RPMI7951 (cell line): Measurements from ENCODE around the gene PIAS2. TPM values are rescaled to one million over a fixed set of nuclear protein-coding genes. Genes with fewer than 3 reads are reported as not detected.
"Not testable (repeated sequence)": the region's sequence is repeated elsewhere in the genome, so short reads cannot be mapped to it uniquely, and the experiment has no call there.

Source experiments
- DNase-seq: peaks from one replicate; pipeline ENCODE4 v3.0.0-alpha.2; 2012; ENCODE audit warnings: low read depth
- total RNA-seq: library from RNA; depleted of rRNA; stranded (reverse); fragments of >200 nt; shearing (Covaris generic); gene quantifications from 2 replicates; pipeline ENCODE4 v1.2.3, GENCODE V29; 2014

Gene PIAS2
- total RNA-seq, 1 experiment from 2014 or later, result 23.8 TPM

GRCh38 chr18:46909497-46909896 lies 7.8 kb downstream of the PIAS2 start:
- no peak for DNase-seq

DNA sequence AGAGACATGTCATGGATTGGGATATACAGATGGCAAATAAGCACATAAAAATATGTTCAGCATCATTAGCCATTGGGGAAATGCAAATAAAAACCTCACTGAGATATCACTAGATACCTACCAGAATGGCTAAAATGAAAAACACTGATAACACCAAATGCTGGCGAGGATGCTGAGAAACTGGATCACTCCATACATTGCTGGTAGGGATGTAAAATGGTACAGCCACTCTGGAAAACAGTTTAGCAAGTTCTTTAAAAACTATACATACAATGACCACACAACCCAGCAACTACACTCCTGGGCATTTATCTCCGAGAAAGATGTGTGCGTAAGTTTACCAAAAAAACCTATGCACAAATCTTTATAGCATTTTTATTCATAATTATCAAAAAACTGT lies 13.9 kb downstream of the PIAS2 start:
- DNase-seq, result no peak

DNA sequence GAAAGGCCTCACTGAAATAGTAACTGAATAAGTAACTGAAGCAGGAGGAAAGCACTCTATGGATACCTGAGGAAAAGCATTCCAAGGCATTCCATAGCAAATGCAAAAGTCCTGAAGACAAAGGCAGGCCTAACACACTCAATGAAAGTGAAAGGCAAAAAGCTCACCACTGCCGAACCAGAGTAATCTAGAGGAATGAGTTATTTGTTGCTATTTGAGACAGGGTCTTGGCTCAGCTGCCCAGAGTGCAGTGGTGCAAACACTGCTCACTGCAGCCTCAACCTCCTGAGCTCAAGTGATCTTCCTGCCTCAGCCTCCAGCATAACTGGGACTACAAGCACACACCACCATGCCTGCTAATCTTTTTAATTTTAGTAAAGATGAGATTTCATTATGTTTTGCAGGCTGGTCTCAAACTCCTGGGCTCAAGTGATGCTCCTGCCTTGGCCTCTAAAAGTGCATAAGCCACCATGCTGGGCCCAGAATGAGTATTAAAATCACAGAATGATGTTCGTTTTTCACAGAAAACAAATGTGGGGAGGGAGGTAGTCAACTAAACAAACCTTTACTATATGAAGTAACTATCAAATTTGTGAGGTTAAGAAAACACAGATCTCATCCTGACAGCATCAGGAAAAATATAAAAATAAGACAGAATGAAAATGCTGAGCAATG lies 17.9 kb downstream of the PIAS2 start:
- DNase-seq, result no peak

DNA sequence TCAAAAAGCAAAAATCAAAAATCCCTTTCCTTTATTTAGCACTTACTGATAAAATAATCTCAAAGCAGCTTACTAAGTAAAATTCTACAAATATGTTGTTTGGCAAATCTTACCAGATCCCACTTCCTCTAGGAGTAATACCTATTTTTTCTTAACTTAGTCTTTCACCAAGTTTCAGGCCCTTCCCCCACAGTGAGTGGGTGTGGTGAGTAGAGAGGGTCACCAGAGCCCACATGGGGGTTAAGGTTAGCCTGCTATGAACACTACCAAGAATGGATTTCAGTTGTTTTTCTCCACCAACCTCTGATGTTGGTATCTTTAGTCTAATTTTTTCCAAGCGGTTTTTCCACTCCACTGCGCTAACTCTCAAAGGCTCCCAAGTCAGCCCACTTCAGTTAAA lies 23.2 kb downstream of the PIAS2 start:
- DNase-seq, result no peak

DNA sequence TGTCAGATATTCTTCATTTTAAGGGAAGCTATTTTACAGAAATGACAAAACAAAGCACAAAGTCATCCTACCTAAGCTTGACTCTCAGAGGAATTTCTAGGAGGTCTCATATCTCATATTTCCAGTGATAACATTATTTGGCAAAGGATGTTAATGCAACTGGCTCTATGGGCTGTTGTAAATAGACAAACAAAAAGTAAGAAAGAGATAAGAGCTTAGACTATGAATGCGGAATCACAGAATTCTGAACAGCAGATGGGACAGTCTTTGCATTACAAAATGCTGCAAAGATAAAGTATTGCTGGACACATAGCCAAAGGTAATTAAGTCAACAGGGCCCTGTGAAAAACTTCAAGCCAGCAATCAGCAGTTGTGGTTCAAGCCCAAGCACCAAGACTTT lies 23.9 kb downstream of the PIAS2 start:
- no peak for DNase-seq

GRCh38 chr18:46892842-46893241 lies 24.5 kb downstream of the PIAS2 start:
- DNase-seq, result no peak

DNA sequence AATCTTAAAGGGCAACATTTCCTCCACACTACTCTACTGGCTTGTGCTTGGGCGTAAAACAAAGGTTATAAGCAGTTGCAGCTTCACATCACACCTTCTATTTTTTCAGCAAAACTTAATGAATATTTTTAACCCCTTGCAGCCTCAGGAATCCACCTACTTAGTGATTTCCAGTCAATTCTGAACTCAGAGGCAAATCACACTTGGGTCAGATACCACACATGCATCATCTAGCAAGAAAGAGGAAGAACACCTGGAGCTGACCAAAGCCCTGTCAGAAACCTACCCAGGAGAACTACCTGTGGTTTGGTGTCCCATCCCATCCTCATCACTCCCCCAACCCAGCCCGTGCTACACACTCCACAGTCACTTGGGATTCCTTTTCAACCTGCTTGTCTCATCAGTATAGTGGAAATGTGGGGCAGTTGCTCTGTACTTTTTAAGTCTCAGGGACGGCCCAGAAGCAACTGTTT lies 25.5 kb downstream of the PIAS2 start:
- no peak for DNase-seq

DNA sequence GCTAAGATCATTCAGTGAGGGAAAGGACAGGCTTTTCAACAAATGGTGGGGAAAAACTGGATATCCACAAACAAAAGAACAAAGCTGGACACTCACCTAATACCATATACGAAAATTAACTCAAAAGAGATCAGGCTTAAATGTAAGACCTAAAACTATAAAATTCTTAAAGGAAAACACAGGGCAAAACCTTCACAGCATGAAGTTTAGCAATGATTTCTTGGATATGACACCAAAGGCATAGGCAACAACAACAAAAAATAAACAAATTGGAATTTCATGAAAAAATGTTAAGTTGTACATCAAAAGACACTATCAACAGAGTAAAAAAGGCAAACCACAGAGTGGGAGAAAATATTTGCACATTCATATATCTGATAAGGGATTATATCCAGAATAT lies 28.3 kb downstream of the PIAS2 start:
- no peak for DNase-seq

DNA sequence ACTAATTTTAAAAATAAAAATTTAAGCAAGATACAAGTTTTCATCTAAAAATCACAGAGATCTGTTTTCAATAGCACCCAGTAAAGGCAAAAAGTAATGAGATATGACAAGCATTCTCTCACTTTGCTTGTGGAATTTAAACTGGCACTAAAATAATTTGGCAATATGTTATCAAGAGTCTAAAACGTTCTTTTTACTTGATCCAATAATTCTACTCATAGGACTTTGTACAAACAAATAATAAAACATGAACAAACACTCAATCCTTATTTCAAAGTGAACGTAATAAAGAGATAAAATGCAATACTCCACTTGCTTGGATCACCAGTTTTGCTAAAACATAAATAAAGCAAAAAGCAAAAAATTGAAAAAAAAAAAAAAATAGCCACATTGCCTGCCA lies 30.4 kb downstream of the PIAS2 start:
- DNase-seq, result no peak

GRCh38 chr18:46883180-46883579 lies 34.1 kb downstream of the PIAS2 start:
- no peak for DNase-seq

- no peak for DNase-seq
Observed at GRCh38 chr18:46877329-46877987, 39.8 kb downstream of the PIAS2 start.

DNA sequence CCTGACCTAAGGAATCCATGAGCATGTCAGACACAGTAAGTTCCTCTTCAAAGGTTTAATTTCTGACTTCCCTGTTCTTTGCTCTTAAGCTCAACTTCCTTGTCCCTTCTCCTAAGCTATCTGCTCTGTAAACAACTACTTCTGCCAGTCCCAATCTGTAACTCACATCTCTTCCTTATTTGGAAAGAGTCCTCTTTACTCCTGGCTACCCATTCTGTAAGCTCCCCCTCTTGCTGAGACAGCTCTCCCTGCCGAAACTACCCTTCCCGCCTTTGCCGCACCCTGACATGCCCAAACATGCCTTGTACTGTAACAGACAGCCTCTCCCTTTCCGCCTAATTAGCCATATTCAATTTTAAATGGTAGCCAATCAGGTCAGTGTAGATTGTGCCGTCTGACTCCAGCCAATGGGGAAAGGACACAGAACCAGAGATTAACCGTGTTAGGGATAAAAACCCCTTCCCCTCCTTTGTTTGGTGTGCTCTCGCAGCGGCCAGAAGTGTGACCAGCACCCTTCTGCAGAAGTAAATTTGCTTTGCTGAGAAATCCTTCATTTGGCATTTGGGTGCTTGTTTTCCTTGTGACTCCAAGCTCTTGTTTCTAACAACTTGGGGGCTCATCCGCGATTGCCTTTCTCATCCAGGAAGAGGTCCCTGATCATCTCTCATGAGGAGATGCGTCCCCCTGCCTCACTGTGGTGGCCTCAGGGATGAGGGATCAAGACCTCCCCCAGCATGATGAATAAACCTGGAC lies 49.0 kb downstream of the PIAS2 start:
- DNase-seq, result no peak

DNA sequence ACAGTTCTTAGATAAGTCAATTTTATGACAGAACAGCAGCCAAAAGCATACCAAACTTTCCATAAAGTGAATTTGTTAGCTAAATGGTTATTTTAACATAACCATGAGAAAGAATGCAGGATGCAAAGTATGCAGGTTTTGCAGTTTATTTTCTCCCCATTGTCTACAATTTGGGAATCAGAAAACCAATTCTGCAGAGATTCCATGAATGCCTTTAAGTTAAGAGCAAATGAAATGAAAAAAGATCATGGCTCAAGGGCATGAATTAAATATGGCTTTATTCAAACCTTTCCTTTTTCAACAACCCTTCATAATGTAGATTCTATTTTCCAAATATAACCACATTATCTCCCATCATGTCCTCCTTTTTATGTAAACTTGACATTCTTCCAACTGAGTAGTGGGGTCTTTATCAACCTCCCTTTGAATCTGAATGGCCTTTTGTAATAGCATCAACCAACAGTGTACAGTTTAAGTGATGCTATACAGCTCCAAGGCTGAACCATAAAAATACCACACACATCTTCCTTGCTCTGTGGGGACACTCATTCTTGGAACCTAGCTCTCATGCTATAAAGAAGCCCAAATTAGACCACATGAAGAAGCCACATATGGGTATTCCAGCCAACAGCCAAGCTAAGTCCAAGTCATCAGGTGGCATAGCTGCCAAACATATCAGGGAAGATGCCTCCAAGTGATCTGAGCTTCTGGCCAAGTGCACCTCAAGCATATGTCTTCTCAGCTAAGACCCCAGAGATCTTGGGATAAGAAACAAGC lies 49.8 kb downstream of the PIAS2 start:
- DNase-seq, result peak; percentile 24

DNA sequence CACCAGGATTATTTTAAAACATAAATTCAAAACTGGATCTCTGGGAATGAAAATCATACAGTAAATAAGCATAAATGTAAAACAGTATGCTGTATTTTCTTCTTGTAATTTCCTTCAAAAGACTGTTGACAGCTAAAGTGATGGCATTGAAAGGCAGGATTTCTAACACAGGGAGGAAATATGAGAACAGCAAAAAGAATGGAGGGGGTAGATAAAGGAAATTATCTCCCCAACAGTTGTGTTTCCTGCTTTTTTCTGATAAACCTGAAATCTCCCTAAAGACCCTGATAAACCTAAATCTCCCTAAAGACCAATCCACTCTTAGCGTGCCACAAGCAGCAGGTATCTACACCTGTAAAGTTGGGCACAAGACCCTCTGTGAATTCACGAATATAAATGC lies 50.8 kb downstream of the PIAS2 start:
- DNase-seq, result no peak

GRCh38 chr18:46865245-46865644 lies 52.1 kb downstream of the PIAS2 start:
- not testable (repeated sequence) for DNase-seq

GRCh38 chr18:46859855-46860254 lies 57.5 kb downstream of the PIAS2 start:
- peak; percentile 52 for DNase-seq

DNA sequence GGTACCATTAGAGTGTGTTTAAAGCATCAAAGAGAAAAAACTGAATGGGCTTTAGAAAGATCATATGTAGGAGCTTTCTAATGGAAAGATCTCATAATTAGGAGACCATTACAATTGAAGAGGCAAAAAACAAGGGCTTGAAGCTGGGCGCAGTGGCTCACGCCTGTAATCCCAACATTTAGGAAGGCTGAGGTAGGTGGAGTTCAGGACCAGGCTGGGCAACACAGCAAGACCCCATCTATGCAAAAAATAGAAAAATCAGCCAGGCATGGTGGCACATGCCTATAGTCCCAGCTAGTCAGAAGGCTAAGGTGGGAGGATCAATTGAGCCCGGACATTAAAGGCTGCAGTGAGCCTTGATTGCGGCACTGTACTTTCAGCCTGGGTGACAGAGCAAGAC lies 59.0 kb downstream of the PIAS2 start:
- DNase-seq, result no peak

GRCh38 chr18:46856973-46857372 lies 60.3 kb downstream of the PIAS2 start:
- peak; percentile 30 for DNase-seq

- DNase-seq, result no peak
Observed at GRCh38 chr18:46849007-46849406, 68.3 kb downstream of the PIAS2 start.

DNA sequence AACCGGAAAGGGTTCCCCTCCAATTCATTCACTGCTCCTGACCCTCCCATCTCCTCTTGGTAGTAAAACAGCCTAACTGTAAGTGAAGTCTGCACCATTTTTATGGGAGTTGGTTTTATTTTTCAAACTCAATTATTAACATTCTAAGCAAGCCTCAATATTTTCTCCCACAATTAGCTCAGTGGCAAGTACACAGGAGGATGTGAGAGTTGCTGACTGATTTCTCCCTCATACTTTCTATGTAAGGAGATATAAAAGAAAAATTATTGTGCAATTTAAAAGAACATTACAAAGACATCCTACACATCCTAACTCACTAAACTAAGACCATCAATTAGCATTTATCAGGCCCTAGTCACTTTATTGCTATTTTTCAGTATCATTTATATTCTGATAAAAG lies 73.9 kb downstream of the PIAS2 start:
- no peak for DNase-seq

GRCh38 chr18:46842583-46842982 lies 74.7 kb downstream of the PIAS2 start:
- DNase-seq, result no peak

DNA sequence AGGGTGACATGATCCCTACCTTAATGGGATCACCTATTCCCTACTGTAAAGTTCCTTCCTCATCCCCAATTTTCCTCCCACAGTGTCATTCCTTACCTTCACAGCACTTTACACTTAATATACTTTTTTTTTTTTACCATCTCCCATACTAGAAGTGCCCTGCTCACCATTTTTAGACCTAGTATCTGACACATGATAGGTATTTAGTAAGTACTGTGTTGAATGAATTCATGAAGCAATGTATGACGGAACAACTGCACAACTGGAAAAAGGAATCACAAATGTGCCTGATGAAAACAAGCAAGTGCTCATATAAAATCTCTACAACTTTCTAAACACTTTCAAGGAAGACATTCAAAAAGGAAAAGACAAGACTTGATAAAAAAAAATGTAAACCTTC lies 83.4 kb downstream of the PIAS2 start:
- no peak for DNase-seq
